AG09319 (cell line): ENCODE data around the gene TP53AIP1.

ENCODE experiments used
- DNase-seq: peaks from one replicate; pipeline ENCODE4 v3.0.0-alpha.2; 2010; ENCODE audit warnings: low read depth; ENCODE audit errors: extremely low read depth
- CTCF ChIP-seq: IDR thresholded peaks from 2 replicates; pipeline ENCODE4 v1.5.1; 2011; ENCODE audit warnings: low read depth, mild to moderate bottlenecking, inconsistent platforms, low read length, moderate library complexity

Gene TP53AIP1

GRCh38 chr11:128900468-128900867 lies 42.2 kb downstream of the TP53AIP1 start:
- no peak for TF ChIP-seq CTCF
- no peak for DNase-seq

- DNase-seq, result no peak
- no peak for TF ChIP-seq CTCF
Observed at GRCh38 chr11:128898580-128899344, 43.9 kb downstream of the TP53AIP1 start.

- no peak for DNase-seq
- TF ChIP-seq CTCF, result no peak
Observed at GRCh38 chr11:128897826-128898225, 44.8 kb downstream of the TP53AIP1 start.

- DNase-seq, result no peak
- TF ChIP-seq CTCF, result no peak
Observed at GRCh38 chr11:128896356-128896755, 46.3 kb downstream of the TP53AIP1 start.

- DNase-seq, result no peak
- no peak for TF ChIP-seq CTCF
Observed at GRCh38 chr11:128895526-128895925, 47.1 kb downstream of the TP53AIP1 start.

GRCh38 chr11:128894685-128895084 lies 48.0 kb downstream of the TP53AIP1 start:
- TF ChIP-seq CTCF, result no peak
- no peak for DNase-seq

GRCh38 chr11:128894286-128894681 lies 48.4 kb downstream of the TP53AIP1 start:
- DNase-seq, result no peak
- no peak for TF ChIP-seq CTCF
